ENCODE results near the gene PLA2G4C.

The PLA2G4C gene

DNA sequence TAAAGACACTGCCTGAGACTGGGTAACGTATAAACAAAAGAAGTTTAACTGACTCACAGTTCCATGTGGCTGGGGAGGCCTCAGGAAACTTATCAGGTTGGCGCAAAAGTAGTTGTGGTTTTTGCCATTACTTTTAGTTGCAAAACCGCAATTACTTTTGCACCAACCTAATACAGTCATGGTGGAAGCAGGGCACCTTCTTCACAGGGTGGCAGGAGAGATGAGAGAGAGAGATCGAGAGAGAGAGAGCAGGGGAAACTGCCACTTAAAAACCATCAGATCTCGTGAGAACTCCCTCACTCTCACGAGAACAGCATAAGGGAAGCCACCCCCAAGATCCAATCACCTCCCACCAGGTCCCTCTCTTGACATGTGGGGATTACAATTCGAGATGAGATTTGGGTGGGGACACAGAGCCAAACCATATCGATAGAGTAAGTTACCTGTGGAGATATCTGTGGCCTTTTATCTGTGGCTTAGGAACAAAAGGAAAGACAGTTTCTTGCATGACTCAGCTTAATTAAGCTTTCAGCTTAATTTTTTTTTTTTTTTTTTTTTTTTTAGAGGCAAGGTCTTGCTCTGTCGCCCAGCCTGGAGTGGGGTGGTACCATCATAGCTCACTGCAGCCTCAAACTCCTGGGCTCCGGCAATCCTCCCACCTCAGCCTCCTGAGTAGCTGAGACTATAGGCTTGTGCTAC lies 59.1 kb downstream of the PLA2G4C start:
- no peak for FAIRE-seq

DNA sequence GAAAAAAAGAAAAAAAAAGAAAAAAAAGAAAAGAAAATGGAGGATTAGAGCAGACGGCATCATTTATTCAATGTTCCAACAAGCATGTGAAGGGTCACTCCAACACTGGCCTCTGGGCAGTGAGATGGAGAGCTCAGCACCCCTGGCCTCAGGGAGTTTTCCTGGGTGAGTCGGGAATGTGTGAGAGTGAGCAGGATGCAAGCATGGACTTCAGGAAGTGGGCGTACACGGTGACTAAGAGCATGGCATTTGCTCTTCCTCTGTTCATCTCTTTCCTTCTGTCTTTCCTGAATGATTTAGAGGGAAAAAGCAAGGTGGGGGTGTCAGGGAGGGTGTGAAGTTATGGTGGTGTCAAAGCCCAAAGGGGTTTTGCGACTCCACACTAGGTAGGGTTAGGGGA lies 66.1 kb downstream of the PLA2G4C start:
- FAIRE-seq, result no peak

DNA sequence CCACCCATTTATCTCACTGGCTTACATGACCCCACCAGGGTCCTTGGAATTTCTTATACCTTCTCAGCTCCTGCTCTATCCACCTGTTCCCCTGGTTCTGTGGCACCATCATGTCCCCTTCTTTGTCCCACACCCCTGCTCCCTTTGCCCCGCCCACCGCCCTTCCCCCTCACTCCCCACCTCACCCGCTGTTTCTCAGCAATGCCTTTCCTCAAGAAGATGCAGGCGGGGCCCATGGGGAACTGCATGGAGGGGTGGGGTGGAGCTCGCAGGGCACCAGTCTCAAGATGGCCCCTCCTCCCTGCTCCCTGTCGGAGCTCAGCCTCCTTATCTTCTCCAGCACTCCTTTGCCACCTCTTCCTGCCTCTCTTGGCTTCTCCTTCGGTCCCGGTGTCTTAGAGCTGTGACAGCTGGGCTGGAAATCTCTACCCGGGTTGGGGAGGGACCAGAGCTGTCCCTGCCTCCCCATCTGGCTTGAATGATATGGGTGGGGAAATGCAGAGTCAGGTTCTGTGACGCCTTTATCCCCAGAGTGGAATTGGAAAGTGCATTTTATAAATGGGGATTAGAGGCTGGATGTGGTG lies 66.8 kb downstream of the PLA2G4C start, which contains the start of gene CABP5:
Gene CABP5 (minus strand): TSS at position 405 of the 584 bp plus-strand sequence. CDS start 157 bp downstream, at position 248.
- FAIRE-seq, result no peak

DNA sequence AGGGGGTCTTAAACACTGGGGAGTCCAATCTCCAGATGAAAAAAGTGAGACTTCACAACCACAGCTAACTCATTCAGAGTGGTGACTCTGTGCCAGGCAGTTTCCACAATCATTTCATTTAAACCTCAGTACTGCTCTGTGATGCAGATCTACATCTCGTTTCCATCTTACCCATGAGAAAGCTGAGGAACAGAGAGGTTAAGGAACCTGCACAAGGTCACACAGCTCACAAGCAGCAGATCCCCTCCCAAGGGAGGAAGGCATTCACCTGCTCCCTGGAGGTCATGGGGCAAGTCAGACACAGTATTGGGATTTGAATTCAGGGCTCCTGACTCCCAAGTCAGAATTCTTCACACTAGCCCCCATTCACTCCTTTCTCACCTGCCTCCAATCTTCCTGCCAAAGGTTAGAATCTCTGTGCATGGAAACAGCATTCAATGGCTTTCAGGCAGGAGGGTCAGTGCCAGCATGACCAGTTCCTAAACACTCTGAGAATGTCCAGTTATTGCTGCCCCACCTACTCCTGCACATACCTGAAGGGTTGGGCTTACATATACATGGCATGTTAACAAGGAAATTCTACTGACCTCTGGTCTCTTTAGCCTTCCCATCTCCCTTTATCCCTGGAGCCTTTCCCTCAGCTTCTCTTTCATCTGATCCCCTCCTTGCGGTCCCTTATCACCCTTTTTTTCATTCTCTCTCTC lies 68.6 kb downstream of the PLA2G4C start:
- FAIRE-seq, result no peak

DNA sequence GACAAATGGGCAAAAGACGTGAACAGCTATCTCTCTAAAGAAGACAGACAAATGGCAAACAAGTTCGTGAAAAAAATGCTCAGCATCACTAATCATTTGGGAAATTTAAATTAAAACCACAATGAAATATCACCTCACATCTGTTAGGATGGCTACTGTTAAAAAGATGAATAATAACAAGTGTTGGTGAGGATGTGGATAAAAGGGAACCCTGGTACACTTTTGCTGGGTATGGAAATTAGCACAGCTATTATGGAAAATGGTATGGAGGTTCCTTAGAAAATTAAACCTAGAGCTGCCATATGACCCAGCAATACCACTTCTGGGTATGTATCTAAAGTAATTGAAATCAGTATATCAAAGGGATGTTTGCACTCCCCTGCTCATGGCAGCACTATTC lies 73.9 kb downstream of the PLA2G4C start:
- no peak for FAIRE-seq

DNA sequence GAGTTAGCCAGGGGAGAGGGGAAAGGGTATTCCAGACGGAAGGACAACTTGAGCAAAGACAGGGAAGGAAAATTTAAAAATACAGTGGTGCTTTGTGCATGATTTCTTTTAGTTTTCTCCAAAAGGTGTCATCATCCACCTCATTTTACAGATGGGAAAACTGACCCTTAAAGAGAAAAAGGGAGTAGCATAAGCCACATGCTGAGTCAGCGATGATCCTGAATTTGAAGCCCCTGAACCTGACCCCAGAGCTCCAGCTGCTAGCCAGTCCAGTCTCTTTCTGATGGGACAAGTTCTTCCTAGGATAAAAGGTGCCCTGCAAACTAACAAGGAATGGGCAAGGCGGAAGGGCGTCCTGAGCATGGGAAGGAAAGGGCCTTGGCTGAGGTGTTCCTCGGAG lies 77.0 kb downstream of the PLA2G4C start:
- FAIRE-seq, result no peak

DNA sequence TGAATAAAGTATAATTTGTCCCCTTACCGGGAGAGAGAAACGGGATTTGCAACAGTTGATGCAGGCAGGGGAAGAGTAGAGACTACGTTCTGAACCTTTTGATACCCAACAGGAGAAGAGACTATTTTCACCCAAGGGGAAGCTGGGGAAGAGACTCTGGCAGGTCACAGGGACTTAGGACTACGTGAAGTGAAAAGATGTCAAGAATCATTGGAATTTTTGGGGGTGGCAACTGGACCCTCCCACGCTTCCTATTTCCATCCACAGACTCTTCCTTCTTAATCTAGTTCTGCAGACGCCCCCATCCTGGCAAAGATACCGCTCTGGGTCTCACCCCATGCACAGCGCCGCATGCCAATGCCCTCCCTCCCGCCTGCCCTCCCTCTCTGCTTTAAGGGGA lies 80.5 kb downstream of the PLA2G4C start:
- no peak for FAIRE-seq

DNA sequence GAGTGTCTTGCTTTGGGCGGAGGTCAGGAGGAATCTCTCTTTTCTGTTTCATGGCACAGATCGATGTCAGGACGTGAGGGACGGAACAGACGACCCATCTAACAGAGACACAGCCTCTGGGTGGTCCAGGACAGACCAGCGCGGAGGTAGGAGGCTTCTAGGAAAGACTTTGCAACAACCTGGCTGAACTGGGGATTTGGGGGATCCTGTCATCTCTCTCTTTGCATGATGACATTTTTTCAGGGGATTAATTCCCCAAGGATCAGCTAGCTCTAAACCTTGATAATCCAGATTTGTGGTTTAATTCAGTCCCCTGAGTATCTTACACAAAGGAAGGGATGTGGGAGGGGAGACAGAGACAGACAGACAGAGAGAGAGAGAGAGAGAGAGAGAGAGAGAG lies 81.2 kb downstream of the PLA2G4C start:
- FAIRE-seq, result no peak

DNA sequence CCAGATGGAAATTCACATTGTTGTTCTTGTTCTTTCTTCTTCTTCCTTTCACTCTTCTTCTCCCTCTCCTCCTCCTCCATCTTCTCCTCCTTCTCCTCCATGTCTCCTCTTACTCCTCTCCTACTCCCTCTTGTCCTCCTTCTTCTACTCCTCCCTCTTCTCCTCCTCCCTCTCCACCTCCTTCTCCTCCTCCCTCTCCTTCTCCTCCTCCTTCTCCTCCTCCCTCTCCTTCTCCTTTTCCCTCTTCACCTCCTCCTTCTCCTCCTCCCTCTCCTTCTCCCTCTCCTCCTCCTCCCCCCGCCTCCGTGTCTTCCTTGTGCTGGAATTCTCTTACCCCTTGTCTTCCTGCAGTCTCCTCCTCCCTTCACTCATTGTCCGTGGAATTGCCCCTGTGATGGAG lies 85.1 kb downstream of the PLA2G4C start:
- FAIRE-seq, result no peak

DNA sequence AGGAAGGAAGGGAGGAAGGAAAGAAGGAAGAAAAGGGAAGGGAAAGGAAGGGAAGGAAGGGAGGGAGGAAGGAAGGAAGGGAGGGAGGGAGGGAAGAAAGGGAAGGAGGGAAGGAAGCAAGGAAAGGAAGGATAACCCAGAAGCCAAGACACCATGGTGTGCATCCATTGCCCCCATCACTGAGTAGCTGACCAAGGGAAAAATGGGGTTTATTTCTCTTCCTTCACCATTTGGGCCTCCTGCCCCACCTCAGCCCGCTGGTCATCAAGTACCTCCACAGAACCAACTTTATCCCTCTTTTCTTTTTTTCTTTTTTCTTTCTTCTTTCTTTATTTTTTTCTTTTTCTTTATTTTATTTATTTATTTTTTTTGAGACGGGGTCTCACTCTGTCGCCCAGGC lies 87.1 kb downstream of the PLA2G4C start:
- FAIRE-seq, result no peak

DNA sequence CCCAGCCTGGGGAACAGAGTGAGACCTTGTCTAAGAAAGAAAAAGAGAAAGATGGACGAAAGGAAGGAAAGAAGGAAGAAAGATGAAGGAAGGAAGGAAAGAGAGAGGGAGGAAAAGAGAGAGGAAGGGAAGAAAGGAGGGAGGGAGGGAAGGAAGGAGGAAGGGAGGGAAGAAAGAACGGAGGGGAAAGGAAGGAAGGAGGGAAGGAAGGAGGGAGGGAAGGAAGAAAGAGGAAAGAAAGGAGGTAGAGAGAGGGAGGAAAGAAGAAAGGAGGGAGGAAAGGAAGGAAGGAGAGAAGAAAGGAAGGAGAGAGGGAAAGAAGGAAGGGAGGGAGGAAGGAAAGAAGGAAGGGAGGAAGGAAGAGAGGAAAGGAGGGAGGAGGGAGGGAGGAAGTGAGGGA lies 87.6 kb downstream of the PLA2G4C start:
- FAIRE-seq, result no peak

DNA sequence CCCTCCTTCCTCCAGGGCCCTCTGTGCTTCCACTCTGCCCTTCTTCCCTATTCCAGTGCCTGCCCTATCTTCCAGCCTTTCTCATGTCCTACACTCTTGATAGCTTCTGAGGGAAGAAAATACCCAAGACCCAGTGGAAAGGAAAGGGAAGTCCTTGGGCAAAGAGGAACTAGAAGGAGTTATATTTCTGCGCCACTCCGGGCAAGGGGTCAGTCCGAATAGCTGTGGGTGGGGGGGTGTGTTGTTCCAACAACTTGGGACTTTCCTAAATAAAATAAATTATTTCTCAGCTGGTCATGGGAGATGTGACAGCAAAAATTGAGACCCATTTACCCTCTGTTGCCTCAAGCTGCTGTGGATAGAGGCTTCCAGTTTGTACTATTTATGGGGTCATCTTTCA lies 89.9 kb downstream of the PLA2G4C start:
- no peak for FAIRE-seq

DNA sequence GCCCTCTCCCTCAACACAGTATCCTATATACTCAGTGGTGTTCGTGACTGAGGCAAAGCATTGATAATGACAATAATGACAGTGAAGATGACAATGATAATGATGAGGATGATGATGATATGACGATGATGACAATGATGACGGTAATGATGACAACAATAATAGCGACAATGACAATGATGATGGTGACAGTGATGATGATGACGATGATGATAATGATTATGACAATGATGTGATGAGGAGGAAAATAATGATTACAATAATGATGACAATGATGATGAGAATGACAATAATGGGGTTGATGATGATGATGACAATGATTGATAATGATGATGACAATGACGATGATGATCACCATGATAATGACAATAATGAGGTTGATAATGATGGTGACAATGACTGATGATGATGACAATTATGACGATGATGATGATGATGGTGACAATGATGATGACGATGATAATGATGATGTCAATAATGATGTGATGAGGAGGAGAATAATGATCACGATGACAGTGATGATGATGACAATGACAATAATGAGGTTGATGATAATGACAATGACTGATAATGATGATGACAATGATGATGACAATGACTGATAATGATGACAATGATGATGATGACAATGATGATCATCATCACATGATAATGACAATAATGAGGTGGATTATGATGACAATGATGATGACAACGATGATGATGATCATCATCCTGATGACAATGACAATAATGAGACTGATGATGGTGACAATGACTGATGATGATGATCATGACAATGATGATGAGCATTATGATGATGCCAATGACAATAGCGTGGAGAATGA lies 99.5 kb downstream of the PLA2G4C start:
- FAIRE-seq, result no peak

DNA sequence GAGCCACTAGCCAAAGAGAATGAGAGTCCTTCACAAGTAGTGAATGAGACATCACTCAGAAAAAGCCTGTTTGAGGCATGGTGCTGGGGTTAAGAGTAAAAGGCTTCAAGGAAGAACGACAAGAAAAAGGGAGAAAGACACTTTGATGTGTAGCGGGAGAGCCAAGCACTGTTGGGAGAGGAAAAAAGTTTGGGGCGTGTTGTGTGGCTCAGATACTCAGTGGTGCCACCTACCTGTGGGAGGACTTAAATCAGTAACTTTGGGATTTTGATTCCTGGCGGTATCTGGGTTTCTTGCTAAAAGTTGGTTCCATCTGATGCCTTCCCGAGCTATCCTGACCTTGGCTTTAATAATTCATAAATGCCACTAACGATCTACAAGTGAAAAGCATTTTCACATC lies 103.9 kb downstream of the PLA2G4C start:
- FAIRE-seq, result no peak

DNA sequence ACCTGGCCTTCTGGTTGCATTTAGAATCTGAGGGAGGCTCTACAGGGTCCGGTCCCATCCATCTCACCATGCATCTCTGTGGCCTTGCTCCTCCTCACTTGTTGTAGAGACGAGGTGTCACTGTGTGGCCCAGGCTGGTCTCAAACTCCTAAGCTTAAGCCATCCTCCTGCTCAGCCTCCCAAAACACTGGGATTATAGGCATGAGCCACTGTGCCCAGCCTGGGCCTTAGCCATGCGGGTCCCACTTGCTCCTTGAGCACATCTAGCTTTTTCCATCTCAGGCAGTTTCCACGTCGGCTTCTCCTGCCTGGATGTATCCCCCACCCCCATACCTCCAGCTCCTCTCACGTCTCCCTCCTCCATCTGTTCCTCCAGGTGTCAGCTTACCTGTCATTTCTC lies 106.4 kb downstream of the PLA2G4C start:
- no peak for FAIRE-seq

DNA sequence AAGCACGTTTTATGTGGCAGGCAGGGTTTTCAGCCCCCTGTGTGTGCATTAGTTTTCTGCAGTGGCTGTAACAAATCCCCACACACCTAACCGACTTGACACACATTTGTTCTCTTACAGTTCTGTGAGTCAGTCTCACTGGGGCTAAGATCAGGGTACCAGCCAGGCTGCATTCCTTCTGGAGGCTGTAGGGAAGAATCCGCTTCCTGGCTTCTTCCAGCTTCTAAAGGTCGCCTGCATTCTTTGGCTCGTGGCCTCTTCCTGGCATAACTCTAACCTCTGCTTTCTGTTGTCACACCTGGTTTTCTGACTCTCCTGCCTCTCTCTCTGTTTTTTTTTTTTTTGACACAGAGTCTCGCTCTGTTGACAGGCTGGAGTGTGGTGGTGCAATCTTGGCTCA lies 109.8 kb downstream of the PLA2G4C start:
- no peak for FAIRE-seq

DNA sequence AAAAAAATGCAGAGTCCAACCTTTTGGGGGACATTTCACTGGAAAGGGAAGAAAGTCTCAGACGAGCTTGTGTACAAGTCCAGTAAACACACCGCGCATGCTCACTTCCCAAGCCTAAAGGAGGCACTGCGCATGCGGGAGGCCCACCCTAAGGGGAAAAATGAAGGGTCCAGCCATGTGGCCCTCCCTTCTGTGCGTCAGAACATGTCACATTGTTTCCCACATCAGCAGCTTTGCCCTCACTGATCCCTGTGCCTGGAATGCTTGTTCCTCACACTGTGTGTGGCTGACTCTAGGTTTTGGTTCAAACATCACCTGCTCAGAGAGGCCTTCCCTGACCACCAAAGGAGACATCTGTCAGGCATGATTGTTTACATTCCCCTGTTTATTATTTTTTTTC lies 111.8 kb downstream of the PLA2G4C start:
- FAIRE-seq, result no peak

Measured in G401.6 (cell line).